RWPE2 (cell line): ENCODE results near the gene PITHD1.
A peak's percentile ranks its signal among the peaks of the same experiment; 100 is the strongest.

Experiments
- ATAC-seq: fragments of 200-7000 bp; cut with Tn5 transposase; 3 replicates; pipeline ENCODE4 v1.9.1; 2021; ENCODE audit warnings: low read depth
- DNase-seq: peaks from one replicate; pipeline ENCODE4 v3.0.0-alpha.2; 2020; ENCODE audit warnings: low spot score
- H3K27ac ChIP-seq: fragments of 450-650 bp; 2 replicates; pipeline ENCODE4 v1.5.1; 2017; ENCODE audit warnings: mild to moderate bottlenecking; ENCODE audit not compliant: poor library complexity, severe bottlenecking
- H3K27me3 ChIP-seq: fragments of 250-450 bp; sonication (Bioruptor Pico); 2 replicates; pipeline ENCODE4 v1.5.1; 2021; ENCODE audit warnings: mild to moderate bottlenecking, moderate library complexity; ENCODE audit not compliant: insufficient read depth, poor library complexity, severe bottlenecking
- H3K36me3 ChIP-seq: fragments of 250-450 bp; sonication (Bioruptor Pico); 2 replicates; pipeline ENCODE4 v1.5.1; 2020; ENCODE audit warnings: low read depth, mild to moderate bottlenecking, moderate library complexity
- H3K4me1 ChIP-seq: fragments of 250-450 bp; sonication (Bioruptor Pico); 2 replicates; pipeline ENCODE4 v1.5.1; 2021; ENCODE audit warnings: mild to moderate bottlenecking, moderate library complexity; ENCODE audit not compliant: insufficient read depth, poor library complexity, severe bottlenecking
- H3K4me3 ChIP-seq: fragments of 250-450 bp; sonication (Bioruptor Pico); 2 replicates; pipeline ENCODE4 v1.5.1; 2021; ENCODE audit warnings: mild to moderate bottlenecking, moderate library complexity; ENCODE audit not compliant: severe bottlenecking
- H3K9me3 ChIP-seq: fragments of 250-450 bp; sonication (Bioruptor Pico); 2 replicates; pipeline ENCODE4 v1.5.1; 2021; ENCODE audit warnings: mild to moderate bottlenecking, moderate library complexity; ENCODE audit not compliant: severe bottlenecking
- CTCF ChIP-seq: fragments of 450-650 bp; IDR thresholded peaks from one replicate; pipeline ENCODE4 v1.5.1; 2017; ENCODE audit warnings: mild to moderate bottlenecking, moderate library complexity; ENCODE audit not compliant: poor library complexity, severe bottlenecking

PITHD1 gene

GRCh38 chr1:23742670-23743286, 35.4 kb upstream of the PITHD1 start:
- no peak for DNase-seq
- Histone ChIP-seq H3K4me1 (peaks cover 16% of the 10 kb centered on the region), H3K36me3 (peaks cover 24% of the 10 kb centered on the region), H3K27me3 (no peaks in the 10 kb centered on the region), H3K27ac (peak overlapping the region; percentile 58), H3K9me3 (no peaks in the 10 kb centered on the region), H3K4me3 (peak overlapping the region; percentile 89)
- ATAC-seq, result peak; percentile 22
- TF ChIP-seq CTCF, result no peak

- H3K36me3 ChIP-seq, result peaks cover 32% of the 10 kb centered on the region
- ATAC-seq, result peak; percentile 81
- H3K9me3 ChIP-seq, result no peaks in the 10 kb centered on the region
- DNase-seq, result peak; percentile 66
- TF ChIP-seq CTCF, result no peak
- H3K4me1 ChIP-seq, result peaks cover 16% of the 10 kb centered on the region
- H3K4me3 ChIP-seq, result peak within 1 kb of the TSS; percentile 89
- no peaks in the 10 kb centered on the region for H3K27me3 ChIP-seq
- H3K27ac ChIP-seq, result peak within 1 kb of the TSS; percentile 58
Observed at GRCh38 chr1:23743287-23744152, 34.7 kb upstream of the PITHD1 start, which contains the start of gene ELOA. Gene ELOA, plus strand, starts transcription at chr1:23743471. Its CDS starts 33 bp downstream, at chr1:23743504.

GRCh38 chr1:23745515-23745914, 32.7 kb upstream of the PITHD1 start:
- ATAC-seq (no peak), DNase-seq (no peak)
- Histone ChIP-seq H3K4me3 (no peak overlapping the region), H3K27ac (peak overlapping the region; percentile 58), H3K36me3 (peaks cover 52% of the 10 kb centered on the region), H3K27me3 (no peaks in the 10 kb centered on the region), H3K4me1 (peaks cover 16% of the 10 kb centered on the region), H3K9me3 (no peaks in the 10 kb centered on the region)
- peak; percentile 35 for TF ChIP-seq CTCF

- ATAC-seq (no peak), DNase-seq (no peak)
- H3K36me3 ChIP-seq, result peaks cover 77% of the 10 kb centered on the region
- H3K9me3 ChIP-seq, result no peaks in the 10 kb centered on the region
- H3K27me3 ChIP-seq, result no peaks in the 10 kb centered on the region
- H3K27ac ChIP-seq, result no peak overlapping the region
- no peak for TF ChIP-seq CTCF
- peaks cover 9% of the 10 kb centered on the region for H3K4me1 ChIP-seq
- no peak overlapping the region for H3K4me3 ChIP-seq
Observed at GRCh38 chr1:23748016-23748415, 30.2 kb upstream of the PITHD1 start.
